DMS79 (cell line): Measurements from ENCODE around the gene TRIM54.
"Not testable (repeated sequence)": the region's sequence is repeated elsewhere in the genome, so short reads cannot be mapped to it uniquely, and the experiment has no call there.

ENCODE experiments used
- DNase-seq: peaks from one replicate; lab custom pipeline; 2025; lab: John Stamatoyannopoulos, UW

Gene TRIM54

GRCh38 chr2:27256855-27257454, 25.3 kb upstream of the TRIM54 start:
- DNase-seq = no peak

GRCh38 chr2:27258051-27258450, 24.2 kb upstream of the TRIM54 start:
- DNase-seq = no peak

DNA sequence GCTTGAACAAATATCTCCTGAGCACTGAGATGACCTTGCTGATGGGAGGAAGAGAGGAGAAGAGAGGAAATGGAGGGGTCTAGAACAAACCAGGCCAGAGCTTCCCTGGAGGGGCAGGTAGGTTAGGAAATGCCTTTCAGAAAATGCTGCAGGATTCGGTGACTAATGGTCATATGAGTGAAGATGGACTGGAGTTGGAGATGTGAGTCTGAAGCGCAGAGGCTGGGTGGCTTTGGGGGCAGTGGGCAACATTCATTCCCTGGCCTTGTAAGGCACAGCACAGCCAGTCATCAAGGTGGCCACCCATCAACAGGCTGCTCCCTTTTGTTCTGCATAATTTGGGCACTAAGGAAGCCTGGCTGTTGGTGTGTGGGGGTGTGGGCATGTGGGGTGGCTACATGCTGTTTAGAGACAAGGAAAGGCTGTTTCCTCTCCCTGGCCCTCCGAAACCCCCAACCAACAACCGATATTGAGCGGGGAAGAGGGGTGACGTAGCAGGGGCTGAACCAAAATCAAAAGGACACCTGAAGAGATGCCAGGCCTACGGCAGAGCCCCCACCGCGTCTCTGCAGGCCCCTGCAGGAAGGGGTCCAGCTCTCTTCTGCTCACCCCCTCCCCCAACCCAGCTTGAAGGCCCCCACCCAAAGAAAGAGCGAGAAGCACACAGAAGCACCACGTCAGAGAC, 20.8 kb upstream of the TRIM54 start:
- DNase-seq = no peak

DNA sequence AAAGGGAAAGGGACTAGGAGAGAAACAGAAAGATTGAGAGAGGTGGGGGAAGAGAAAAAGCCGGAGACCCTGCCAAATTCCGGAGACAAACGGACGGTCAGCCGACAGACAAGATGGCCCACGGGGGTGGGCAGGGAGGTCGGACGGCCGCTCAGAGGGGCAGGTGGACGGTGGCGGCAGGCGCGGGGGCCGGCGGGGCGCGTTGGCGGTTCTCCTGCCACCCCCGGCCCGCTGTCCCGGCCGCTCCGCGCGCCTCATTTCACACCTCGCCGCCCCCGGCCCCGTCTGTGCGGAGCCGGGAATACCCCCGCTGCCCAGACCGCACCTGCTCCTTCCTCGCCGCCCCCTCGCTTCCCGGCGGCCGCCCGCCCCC, 20.3 kb upstream of the TRIM54 start:
- no peak for DNase-seq

DNA sequence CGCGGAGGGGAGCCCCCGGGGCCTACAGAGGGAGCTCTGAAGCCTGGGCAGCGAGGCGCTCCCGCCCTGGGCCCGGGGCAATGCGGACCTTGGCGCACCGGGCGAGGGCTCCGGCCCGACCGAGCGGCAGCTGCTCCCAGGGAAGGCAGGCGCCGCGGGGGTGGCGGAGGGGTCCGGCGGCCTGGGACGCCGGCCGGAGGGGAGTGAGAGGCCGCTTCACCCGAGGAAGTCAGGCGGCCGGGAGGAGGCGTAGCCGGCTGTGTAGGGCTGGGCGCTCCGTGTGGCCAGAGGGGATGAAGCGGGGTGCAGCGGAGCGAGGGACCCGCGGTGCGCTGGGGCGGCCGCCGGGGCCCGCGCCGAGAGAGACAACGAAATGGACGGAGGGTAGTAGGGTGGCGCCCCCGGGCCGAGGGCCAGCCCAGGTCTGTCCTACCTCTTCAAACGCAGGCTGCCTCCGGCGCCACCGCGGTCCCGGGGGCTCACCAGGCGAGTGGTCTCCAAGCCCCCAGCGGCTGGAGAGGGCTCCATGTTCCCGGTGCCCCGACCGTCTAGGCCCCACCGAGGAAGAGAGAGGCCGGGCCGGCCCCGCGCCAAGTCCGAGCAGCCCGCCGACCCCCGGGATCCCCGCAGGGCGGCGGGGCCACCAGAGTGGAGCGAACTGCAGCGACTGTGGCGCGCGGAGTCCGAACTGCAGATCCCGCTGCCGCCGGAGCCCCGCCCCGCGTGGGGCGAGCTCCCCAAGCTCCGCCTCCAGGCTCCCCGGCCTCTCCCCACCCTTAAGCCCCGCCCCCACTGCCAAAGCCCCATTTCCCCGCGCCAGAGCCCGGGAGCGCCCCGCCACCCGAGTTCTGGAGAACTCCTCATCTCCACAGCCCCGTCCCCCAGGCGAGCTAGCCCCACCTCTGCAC, 19.6 kb upstream of the TRIM54 start, which contains the start of gene SLC30A3:
TSS of gene SLC30A3 (minus strand) at position 669 of the 908 bp plus-strand sequence. CDS start at position 528, 141 bp downstream.
- no peak for DNase-seq

DNA sequence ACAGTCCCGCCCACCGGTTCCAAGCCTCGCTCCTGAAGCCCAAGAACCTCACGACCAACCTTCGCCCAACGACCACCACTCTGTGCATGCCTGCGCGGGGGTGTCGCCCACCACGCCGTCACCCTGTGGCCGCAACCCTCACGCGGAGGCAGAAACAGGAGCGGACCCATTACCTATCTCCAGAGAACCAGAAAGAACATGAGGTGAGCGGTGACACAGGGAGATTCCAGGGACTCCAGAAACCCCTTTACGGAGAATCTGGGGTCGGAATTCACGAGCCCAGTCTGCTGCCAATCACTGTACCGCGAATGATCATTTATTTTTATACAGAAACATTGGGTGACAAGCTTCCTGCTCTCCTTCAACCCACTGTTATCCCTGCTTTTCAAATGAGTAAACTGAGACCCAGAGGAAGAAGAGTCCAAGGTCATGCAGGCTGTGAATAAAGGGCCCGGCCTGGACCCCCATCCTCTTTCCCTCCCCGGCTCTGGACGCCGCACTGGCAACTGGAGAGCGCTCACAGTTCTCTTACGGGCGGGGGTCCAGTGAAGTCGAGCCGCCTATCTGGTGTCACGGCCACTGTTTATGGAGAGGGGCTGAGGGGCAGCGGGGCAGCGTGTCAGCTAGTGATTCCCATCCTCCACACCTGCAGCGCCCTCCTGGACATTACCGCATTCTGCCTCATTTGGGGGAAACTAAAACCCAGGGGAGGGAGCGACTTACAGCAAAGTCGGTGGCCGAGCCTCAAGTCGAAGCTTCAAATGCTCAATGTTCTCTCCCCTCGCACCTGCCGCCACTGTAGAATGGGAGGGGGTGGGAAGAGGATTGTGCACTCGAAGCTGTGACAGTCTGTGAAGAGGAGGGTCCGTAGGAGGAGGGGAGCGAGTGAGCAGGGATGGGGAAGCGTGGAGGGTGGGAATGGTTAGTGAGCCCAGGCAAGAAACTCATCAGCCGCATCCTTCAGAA, 18.7 kb upstream of the TRIM54 start:
- DNase-seq = no peak

GRCh38 chr2:27264253-27264752, 17.9 kb upstream of the TRIM54 start:
- peak; percentile 12 for DNase-seq

GRCh38 chr2:27264753-27265535, 17.3 kb upstream of the TRIM54 start:
- peak; percentile 67 for DNase-seq

- DNase-seq = no peak
Observed at GRCh38 chr2:27265536-27265870, 16.7 kb upstream of the TRIM54 start.

GRCh38 chr2:27268296-27268695, 13.9 kb upstream of the TRIM54 start:
- not testable (repeated sequence) for DNase-seq

GRCh38 chr2:27270131-27270530, 12.1 kb upstream of the TRIM54 start:
- no peak for DNase-seq

DNA sequence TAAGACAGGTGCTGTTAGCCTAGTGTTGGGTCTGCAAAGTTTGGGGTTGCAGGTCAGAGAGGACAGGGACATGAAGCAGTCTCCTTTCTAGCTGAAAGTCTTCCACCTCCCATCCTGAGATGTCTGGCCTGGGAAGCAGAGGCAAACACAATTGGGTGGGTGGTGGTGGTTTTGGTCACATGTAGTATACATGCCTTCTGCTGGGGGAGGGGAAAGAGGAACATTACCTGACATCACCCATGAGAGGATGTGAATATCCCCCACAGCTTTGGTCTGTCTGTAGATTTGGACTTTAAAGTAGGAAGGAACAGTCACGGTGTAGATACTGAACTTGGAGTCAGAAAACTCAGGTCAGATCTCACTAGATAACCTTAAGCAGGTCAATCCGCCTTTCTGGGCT, 11.6 kb upstream of the TRIM54 start:
- no peak for DNase-seq

DNA sequence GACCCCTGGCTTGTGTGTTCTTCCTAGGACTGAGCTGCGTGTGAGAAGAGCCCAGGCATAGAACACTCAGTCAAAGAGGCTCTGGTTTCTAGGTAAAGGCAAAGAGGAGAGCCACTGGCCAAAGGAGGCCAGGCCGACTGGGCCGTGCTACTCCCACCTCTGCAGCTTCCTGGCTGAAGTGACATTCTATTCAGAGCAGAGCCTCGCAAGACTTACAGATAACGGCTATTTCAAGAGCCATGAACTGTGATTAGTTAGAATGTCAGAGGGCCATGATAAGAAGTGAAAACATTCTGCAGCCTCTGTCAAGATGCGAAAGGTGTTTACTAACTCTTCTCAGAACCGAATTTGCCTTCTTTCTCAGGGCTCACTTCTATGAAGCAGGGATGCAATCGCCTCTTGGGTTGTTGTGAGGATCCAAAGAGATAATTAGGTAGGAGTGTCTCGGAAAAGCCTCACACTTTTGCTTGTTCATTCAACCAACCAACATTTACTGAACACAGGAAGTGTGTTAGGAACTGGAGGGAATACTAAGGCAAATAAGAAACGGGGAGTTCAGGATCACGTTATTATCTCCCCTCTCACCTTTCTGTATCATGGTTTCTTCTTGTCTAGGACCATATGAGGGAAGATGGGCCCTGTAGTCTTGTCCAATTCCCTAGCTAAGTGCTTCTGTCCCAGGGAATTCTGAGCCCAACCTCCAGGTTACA, 10.4 kb upstream of the TRIM54 start:
- no peak for DNase-seq

GRCh38 chr2:27272537-27273522, 9.4 kb upstream of the TRIM54 start:
- DNase-seq = not testable (repeated sequence)

DNA sequence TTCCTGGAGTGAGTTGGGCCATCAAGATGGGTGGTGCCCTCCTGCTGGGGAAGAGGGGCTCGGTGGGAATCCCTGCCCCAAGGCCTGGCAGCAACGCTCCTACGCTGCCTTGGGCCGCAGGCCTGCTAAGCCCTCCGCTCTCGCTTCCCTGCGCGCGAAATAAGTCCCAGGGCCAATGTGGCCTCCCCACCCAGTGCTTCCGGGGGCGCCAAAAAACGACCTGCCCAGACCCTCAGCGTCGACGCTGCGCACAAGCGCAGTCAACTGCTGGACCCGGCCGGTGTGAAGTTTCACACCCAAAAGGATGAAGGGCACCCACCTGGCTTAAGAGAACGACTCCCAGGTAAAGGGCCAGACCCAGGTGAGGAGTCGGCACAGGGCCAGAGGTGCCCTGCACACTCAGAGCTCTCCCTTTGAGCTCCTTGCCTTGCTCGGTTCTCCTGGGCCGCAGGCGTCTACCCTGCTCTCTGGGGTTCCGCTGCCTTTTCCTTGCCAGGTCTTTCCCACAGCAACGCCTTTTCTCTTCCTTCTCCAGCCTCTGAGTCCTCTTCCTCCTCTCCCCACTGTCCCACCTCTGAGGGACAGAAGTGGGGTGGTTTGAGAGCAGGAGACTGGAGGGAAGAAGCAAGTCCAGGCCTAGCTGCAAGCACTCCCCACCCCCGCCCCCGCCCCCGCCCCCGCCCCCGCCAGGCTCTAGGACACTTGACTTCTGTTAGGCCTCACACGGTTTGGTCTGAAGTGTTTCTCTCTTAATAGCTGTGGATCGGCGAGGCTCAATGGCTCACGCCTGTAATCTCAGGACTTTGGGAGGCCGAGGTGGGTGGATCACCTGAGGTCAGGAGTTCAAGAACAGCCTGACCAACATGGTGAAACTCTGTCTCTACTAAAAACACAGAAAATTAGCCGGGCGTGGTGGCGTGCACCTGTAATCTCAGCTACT, 6.7 kb upstream of the TRIM54 start, which contains the start of gene DNAJC5G:
TSS of gene DNAJC5G (plus strand) at position 223 of the 940 bp plus-strand sequence. CDS start 1,296 bp downstream, outside the sequence.
- no peak for DNase-seq

DNA sequence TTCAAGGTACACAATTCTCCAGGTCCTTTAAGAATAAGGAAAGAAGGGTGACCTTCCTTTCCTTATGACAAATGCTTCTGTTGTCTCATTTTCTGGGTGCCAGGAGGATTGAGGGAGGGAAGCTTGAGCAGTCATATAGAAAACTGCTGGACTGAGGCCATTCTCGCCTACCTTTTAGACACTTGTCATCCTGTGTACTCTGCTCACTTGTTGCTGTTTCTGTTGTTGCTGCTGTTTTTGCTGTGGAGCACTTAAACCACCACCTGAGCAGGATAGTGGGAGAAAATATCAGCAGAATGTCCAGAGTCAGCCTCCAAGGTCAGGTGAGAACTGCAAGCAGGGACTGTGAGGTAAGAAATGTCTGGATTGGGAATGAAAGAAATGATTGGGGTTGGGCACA, 4.2 kb upstream of the TRIM54 start:
- DNase-seq = no peak

DNA sequence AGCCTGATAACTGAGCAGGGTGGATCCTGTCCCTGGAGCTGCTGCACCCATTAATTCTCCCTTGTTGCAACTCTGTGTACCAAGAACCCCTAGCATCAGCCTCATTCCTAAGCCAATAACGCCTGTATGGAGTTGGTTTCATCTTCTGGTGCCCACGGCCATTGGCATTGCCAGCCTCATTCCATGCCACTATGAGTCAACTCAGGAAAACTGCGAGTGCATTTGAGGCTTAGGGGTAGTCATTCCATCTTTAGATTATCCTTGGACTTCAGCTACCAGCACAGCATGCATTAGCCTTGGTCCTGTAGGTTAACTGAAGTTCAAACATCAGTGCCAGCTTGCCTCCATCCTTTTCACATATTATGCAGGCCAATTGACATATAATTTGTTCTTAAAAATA, 1.4 kb upstream of the TRIM54 start:
- DNase-seq = no peak

GRCh38 chr2:27281442-27281841, 787 bp upstream of the TRIM54 start:
- no peak for DNase-seq
